ENCODE measurements around the gene TYK2.

DNA sequence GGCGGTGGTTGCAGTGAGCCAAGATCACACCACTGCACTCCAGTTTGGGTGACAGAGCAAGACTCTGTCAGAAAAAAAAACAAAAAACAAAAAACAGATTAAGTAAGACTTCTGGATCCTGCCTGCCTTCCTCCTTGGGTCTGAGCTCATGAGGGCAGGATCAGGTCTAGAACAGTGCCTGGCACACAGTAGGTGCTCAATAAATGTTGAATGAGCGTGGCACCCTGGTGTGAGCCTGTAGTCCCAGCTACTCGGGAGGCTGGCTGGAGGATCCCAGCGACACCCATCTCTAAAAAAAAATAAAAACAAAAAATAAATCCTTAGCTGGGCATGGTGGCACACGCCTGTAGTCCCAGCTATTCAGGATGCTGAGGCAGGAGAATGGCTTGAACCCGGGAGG is 25.8 kb upstream of the TYK2 start:
- TF ChIP-seq SP2 (tag by site-specific recombination; IDR thresholded peaks at IDR 0.05) (no peak), KLF8 (tag by site-specific recombination; IDR thresholded peaks at IDR 0.05) (no peak), REST (tag by site-specific recombination; IDR thresholded peaks at IDR 0.05) (no peak), ZNF555 (tag by site-specific recombination; conservative IDR thresholded peaks at IDR 0.05) (no peak)
- TF ChIP-seq, protein P1, sequence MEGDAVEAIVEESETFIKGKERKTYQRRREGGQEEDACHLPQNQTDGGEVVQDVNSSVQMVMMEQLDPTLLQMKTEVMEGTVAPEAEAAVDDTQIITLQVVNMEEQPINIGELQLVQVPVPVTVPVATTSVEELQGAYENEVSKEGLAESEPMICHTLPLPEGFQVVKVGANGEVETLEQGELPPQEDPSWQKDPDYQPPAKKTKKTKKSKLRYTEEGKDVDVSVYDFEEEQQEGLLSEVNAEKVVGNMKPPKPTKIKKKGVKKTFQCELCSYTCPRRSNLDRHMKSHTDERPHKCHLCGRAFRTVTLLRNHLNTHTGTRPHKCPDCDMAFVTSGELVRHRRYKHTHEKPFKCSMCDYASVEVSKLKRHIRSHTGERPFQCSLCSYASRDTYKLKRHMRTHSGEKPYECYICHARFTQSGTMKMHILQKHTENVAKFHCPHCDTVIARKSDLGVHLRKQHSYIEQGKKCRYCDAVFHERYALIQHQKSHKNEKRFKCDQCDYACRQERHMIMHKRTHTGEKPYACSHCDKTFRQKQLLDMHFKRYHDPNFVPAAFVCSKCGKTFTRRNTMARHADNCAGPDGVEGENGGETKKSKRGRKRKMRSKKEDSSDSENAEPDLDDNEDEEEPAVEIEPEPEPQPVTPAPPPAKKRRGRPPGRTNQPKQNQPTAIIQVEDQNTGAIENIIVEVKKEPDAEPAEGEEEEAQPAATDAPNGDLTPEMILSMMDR (tag by site-specific recombination; IDR thresholded peaks at IDR 0.05), result no peak

Data from HEK293 (cell line).